Progenitor cell of endocrine pancreas (in vitro differentiated cells): Measurements from ENCODE around the gene ITGAL. TPM values are rescaled to one million over a fixed set of nuclear protein-coding genes. Genes with fewer than 3 reads are reported as not detected.
"Not testable (repeated sequence)": the region's sequence is repeated elsewhere in the genome, so short reads cannot be mapped to it uniquely, and the experiment has no call there.

Experiments
- DNase-seq: peaks from one replicate; pipeline ENCODE4 v3.0.0; 2021; ENCODE audit warnings: low spot score; ENCODE audit not compliant: unreplicated experiment
- H3K27ac Mint-ChIP-seq: 2 replicates; pipeline ENCODE4 v1.8.0; 2021; ENCODE audit warnings: mild to moderate bottlenecking, moderate library complexity, mixed read lengths
- H3K27me3 Mint-ChIP-seq: 2 replicates; pipeline ENCODE4 v1.8.0; 2021; ENCODE audit warnings: mixed read lengths
- H3K36me3 Mint-ChIP-seq: 2 replicates; pipeline ENCODE4 v1.8.0; 2022; ENCODE audit warnings: mixed read lengths; ENCODE audit not compliant: insufficient read depth
- H3K4me1 Mint-ChIP-seq: 2 replicates; pipeline ENCODE4 v1.8.0; 2021; ENCODE audit warnings: low read depth, mixed read lengths
- H3K4me3 Mint-ChIP-seq: 2 replicates; pipeline ENCODE4 v1.8.0; 2021; ENCODE audit warnings: low read depth, mild to moderate bottlenecking, moderate library complexity, mixed read lengths
- H3K9me3 Mint-ChIP-seq: 2 replicates; pipeline ENCODE4 v1.8.0; 2021; ENCODE audit warnings: low read depth, mixed read lengths
- CTCF ChIP-seq: fragments of 200-600 bp; sonication (generic); IDR thresholded peaks from one replicate; pipeline ENCODE4 v1.5.0; 2021; ENCODE audit warnings: antibody characterized with exemption, mild to moderate bottlenecking; ENCODE audit not compliant: unreplicated experiment
- total RNA-seq: library from RNA; stranded (reverse); gene quantifications from 2 replicates; pipeline ENCODE4 v1.2.1, GENCODE V29; 2021

Gene ITGAL
- total RNA-seq, 1 donor from 2014 or later: 0.53 TPM

GRCh38 chr16:30457743-30458560 is 14.6 kb upstream of the ITGAL start:
- Mint-ChIP-seq H3K27me3 (no peaks in the 10 kb centered on the region), H3K27ac (peak overlapping the region; percentile 37), H3K4me3 (no peak overlapping the region), H3K4me1 (peaks cover 13% of the 10 kb centered on the region), H3K9me3 (no peaks in the 10 kb centered on the region), H3K36me3 (no peaks in the 10 kb centered on the region)
- no peak for TF ChIP-seq CTCF
- DNase-seq: no peak

- Mint-ChIP-seq H3K9me3 (no peaks in the 10 kb centered on the region), H3K36me3 (no peaks in the 10 kb centered on the region), H3K27me3 (no peaks in the 10 kb centered on the region), H3K4me3 (no peak overlapping the region), H3K27ac (no peak overlapping the region), H3K4me1 (peaks cover 12% of the 10 kb centered on the region)
- no peak for TF ChIP-seq CTCF
- no peak for DNase-seq
Measured at GRCh38 chr16:30458561-30459394, 13.8 kb upstream of the ITGAL start.

DNA sequence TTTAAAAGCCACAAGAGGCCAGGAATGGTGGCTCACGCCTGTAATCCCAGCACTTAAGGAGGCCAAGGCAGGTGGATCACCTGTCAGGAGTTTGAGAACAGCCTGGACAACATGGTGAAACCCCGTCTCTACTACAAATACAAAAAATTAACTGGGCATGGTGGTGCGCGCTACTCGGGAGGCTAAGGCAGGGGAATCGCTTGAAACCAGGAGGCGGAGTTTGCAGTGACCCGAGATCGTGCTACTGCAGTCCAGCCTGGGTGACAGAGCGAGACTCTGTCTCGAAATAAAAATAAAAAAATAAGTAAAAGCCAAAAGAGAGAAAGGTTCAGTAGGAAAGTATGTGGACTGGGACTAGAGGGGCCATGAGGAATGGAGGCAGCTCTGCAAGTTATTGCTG is 13.1 kb upstream of the ITGAL start:
- Mint-ChIP-seq H3K27me3 (no peaks in the 10 kb centered on the region), H3K36me3 (no peaks in the 10 kb centered on the region), H3K4me1 (peaks cover 5% of the 10 kb centered on the region), H3K9me3 (no peaks in the 10 kb centered on the region), H3K27ac (no peak overlapping the region), H3K4me3 (no peak overlapping the region)
- DNase-seq: no peak
- no peak for TF ChIP-seq CTCF

- DNase-seq, H3K9me3 Mint-ChIP-seq, H3K27me3 Mint-ChIP-seq, H3K36me3 Mint-ChIP-seq, H3K4me1 Mint-ChIP-seq, H3K27ac Mint-ChIP-seq, H3K4me3 Mint-ChIP-seq: not testable (repeated sequence)
Measured at GRCh38 chr16:30461426-30461825, 11.1 kb upstream of the ITGAL start.

- H3K4me1 Mint-ChIP-seq: peaks cover 3% of the 10 kb centered on the region
- no peaks in the 10 kb centered on the region for H3K9me3 Mint-ChIP-seq
- H3K36me3 Mint-ChIP-seq: no peaks in the 10 kb centered on the region
- no peak overlapping the region for H3K27ac Mint-ChIP-seq
- H3K27me3 Mint-ChIP-seq: no peaks in the 10 kb centered on the region
- DNase-seq: no peak
- no peak overlapping the region for H3K4me3 Mint-ChIP-seq
- TF ChIP-seq CTCF: no peak
Measured at GRCh38 chr16:30464078-30464477, 8.5 kb upstream of the ITGAL start.
